GM12878 (cell line): ENCODE data around the gene SEC61A1. TPM values are rescaled to one million over a fixed set of nuclear protein-coding genes. Genes with fewer than 3 reads are reported as not detected.

Experiments
- ATAC-seq: fragments of 200-7000 bp; cut with Tn5 transposase; 3 replicates; pipeline ENCODE4 v1.9.1; 2020; ENCODE audit warnings: mild to moderate bottlenecking, moderate library complexity
- BruUV-seq: library from RNA; stranded (reverse); fragments of 400-500 nt; replicated peaks from 2 replicates; lab custom pipeline; 2021; lab: Mats Ljungman, UMichigan
- CTCF ChIA-PET: fragments of 300-600 bp; sonication (Branson Sonifier 250); formaldehyde crosslinking; extraction: SDS; loops from one replicate; lab custom pipeline; 2021; ENCODE audit warnings: inconsistent platforms; lab: Yijun Ruan, JAX
- POLR2A ChIA-PET: fragments of 350-600 bp; formaldehyde crosslinking; extraction: SDS; loops from one replicate; lab custom pipeline; 2021; ENCODE audit warnings: inconsistent platforms; lab: Charles Lee
- RAD21 ChIA-PET: fragments of 300-600 bp; sonication (Branson Sonifier 250); formaldehyde crosslinking; loops from one replicate; lab custom pipeline; 2023; ENCODE audit warnings: antibody characterized with exemption; ENCODE audit not compliant: unreplicated experiment; lab: Charles Lee
- SMC1A ChIA-PET: fragments of 300-600 bp; sonication (Branson Sonifier 250); formaldehyde crosslinking; loops from one replicate; lab custom pipeline; 2023; ENCODE audit not compliant: unreplicated experiment, uncharacterized antibody; lab: Charles Lee
- DNase-seq: peaks from one replicate; pipeline ENCODE4 v3.0.0-alpha.2; 2011; ENCODE audit warnings: low read depth, low spot score
- FAIRE-seq: peaks from 3 replicates; lab custom pipeline; 2011; peaks lifted over from hg19 to GRCh38; lab: Jason Lieb, UNC
- H2AFZ ChIP-seq: 2 replicates; pipeline ENCODE4 v1.6.0; 2011; ENCODE audit warnings: low read depth, low read length, control low read depth; ENCODE audit not compliant: control insufficient read depth
- H3K27ac ChIP-seq: 2 replicates; pipeline ENCODE4 v1.5.1; 2011; ENCODE audit warnings: control low read depth; ENCODE audit not compliant: control insufficient read depth, insufficient read depth
- H3K27me3 ChIP-seq, 2 experiments: replicated peaks in 1 of 2; 2 replicates each; pipeline versions ENCODE4 v1.6.0 to v1.6.1; 2011; ENCODE audit warnings: low read length in 1 of 2; ENCODE audit not compliant: control insufficient read depth in 2 of 2, insufficient read depth in 2 of 2
- H3K36me3 ChIP-seq, 2 experiments: 2 replicates each; pipeline ENCODE4 v1.5.1; 2011; ENCODE audit warnings: low read length in 1 of 2; ENCODE audit not compliant: control insufficient read depth in 2 of 2, insufficient read depth in 2 of 2
- H3K4me1 ChIP-seq: 2 replicates; pipeline ENCODE4 v1.6.1; 2011; ENCODE audit warnings: mild to moderate bottlenecking, low read length, moderate library complexity, mixed read lengths; ENCODE audit not compliant: control insufficient read depth, insufficient read depth
- H3K4me2 ChIP-seq: 2 replicates; pipeline ENCODE4 v1.6.0; 2011; ENCODE audit warnings: control low read depth; ENCODE audit not compliant: control insufficient read depth, insufficient read depth
- H3K4me3 ChIP-seq: fragments of 200-600 bp; sonication (generic); 2 replicates; pipeline ENCODE4 v1.5.1; 2016
- H3K79me2 ChIP-seq: 2 replicates; pipeline ENCODE4 v1.6.0; 2011; ENCODE audit warnings: low read length; ENCODE audit not compliant: control insufficient read depth, insufficient read depth
- H3K9ac ChIP-seq: 2 replicates; pipeline ENCODE4 v1.8.0; 2011; ENCODE audit warnings: low read length, control low read depth, mixed read lengths; ENCODE audit not compliant: control insufficient read depth, insufficient read depth
- H3K9me3 ChIP-seq: replicated peaks from 3 replicates; pipeline ENCODE4 v1.5.1; 2011; ENCODE audit warnings: mild to moderate bottlenecking, low read length; ENCODE audit not compliant: control insufficient read depth, insufficient read depth
- H4K20me1 ChIP-seq: 2 replicates; pipeline ENCODE4 v1.6.0; 2011; ENCODE audit not compliant: control insufficient read depth, insufficient read depth
- ATF7 ChIP-seq: fragments of 450-650 bp; IDR thresholded peaks from 2 replicates; pipeline ENCODE4 v1.6.1; 2016; ENCODE audit warnings: low read depth, mild to moderate bottlenecking
- CBFB ChIP-seq: IDR thresholded peaks from 2 replicates; pipeline ENCODE4 v1.6.1; 2016; ENCODE audit warnings: antibody characterized with exemption, low read depth
- EED ChIP-seq: sonication (generic); IDR thresholded peaks from 2 replicates; pipeline ENCODE4 v1.6.1; 2016; ENCODE audit warnings: antibody characterized with exemption, low read depth
- IKZF2 ChIP-seq, 2 experiments: fragments of 450-650 bp; IDR thresholded peaks; 2 replicates each; pipeline ENCODE4 v1.6.1; 2017; ENCODE audit warnings: mild to moderate bottlenecking in 2 of 2, moderate library complexity in 2 of 2
- POLR2A ChIP-seq: IDR thresholded peaks from 2 replicates; pipeline ENCODE4 v1.6.1; 2011; ENCODE audit warnings: low read depth, mild to moderate bottlenecking, low read length
- RB1 ChIP-seq: fragments of 450-650 bp; formaldehyde crosslinking; IDR thresholded peaks from 2 replicates; pipeline ENCODE4 v1.6.1; 2017; ENCODE audit warnings: mild to moderate bottlenecking, borderline replicate concordance
- SIX5 ChIP-seq: IDR thresholded peaks from 2 replicates; pipeline ENCODE4 v1.6.1; 2011; ENCODE audit warnings: mild to moderate bottlenecking, low read depth, low read length, moderate library complexity; ENCODE audit not compliant: severe bottlenecking
- WRNIP1 ChIP-seq: IDR thresholded peaks from 2 replicates; pipeline ENCODE4 v1.6.1; 2011; ENCODE audit warnings: low read depth, low read length, improper control_type of control experiment, borderline replicate concordance
- YY1 ChIP-seq: IDR thresholded peaks from 2 replicates; pipeline ENCODE4 v1.6.1; 2011; ENCODE audit warnings: low read depth, mild to moderate bottlenecking, low read length
- WGBS: methylation state at CpG from one replicate; pipeline ENCODE4 v1.1.6; 2016; ENCODE audit warnings: low lambda C conversion rate; ENCODE audit not compliant: insufficient replicate concordance, insufficient coverage; ENCODE audit errors: missing lambda C conversion rate; 5-methylcytosine and 5-hydroxymethylcytosine counted together
- in situ Hi-C: fragments of 300-500 bp; cut with MboI; formaldehyde crosslinking; loops from 9 replicates; pipeline ENCODE4 v1.14.3; 2018; ENCODE audit warnings: mixed read lengths
- intact Hi-C: fragments of 100-400 bp; cut with micrococcal nuclease; formaldehyde crosslinking; loops from one replicate; pipeline ENCODE4 v1.14.2; 2022; ENCODE audit not compliant: unreplicated experiment
- polyA plus RNA-seq, 11 experiments: library from polyadenylated mRNA; depleted of rRNA in 4 of 11; unstranded in 6 of 11; stranded (reverse) in 5 of 11; fragments of >200 nt; fragmentation: Nextera tagmentation in 4 of 11; fragmentation: Illumina TruSeq in 1 of 11; extraction: Ambion mirVana in 4 of 11; extraction: Trizol in 1 of 11; gene quantifications; 1 replicate in 1 of 11; 2 replicates in 10 of 11; pipeline versions ENCODE4 v1.2.1 to v1.2.3, GENCODE V29; 2011 to 2016; ENCODE audit warnings: inconsistent platforms in 2 of 11, missing spikeins in 2 of 11, low read depth in 1 of 11
- total RNA-seq, 4 experiments: library from RNA; depleted of rRNA in 3 of 4; stranded (reverse); fragments of >200 nt in 3 of 4; fragmentation: Illumina TruSeq in 1 of 4; extraction: Trizol in 1 of 4; gene quantifications; 2 replicates each; pipeline versions ENCODE4 v1.2.1 to v1.2.3, GENCODE V29; 2013 to 2021
- TF ChIP-seq, protein P1 (sequence below): IDR thresholded peaks from 2 replicates; pipeline ENCODE4 v1.6.1; 2012; ENCODE audit warnings: low read length, inconsistent platforms
- TF ChIP-seq, protein P2 (sequence below): fragments of 450-650 bp; IDR thresholded peaks from 2 replicates; pipeline ENCODE4 v1.6.1; 2016; ENCODE audit warnings: mild to moderate bottlenecking, moderate library complexity, borderline replicate concordance
- TF ChIP-seq, protein P3 (sequence below): fragments of 450-650 bp; IDR thresholded peaks from 2 replicates; pipeline ENCODE4 v1.6.1; 2017; ENCODE audit warnings: mild to moderate bottlenecking, moderate library complexity
- TF ChIP-seq, protein P4 (sequence below): IDR thresholded peaks from 2 replicates; pipeline ENCODE4 v1.6.1; 2012; ENCODE audit warnings: low read depth, low read length, improper control_type of control experiment

Gene SEC61A1
- total and polyA plus RNA-seq, 10 of the 15 experiments (the other 5 are each of a cell fraction or from before 2014, with no cell fraction given): 5.2 to 265 (median 142) TPM

DNA sequence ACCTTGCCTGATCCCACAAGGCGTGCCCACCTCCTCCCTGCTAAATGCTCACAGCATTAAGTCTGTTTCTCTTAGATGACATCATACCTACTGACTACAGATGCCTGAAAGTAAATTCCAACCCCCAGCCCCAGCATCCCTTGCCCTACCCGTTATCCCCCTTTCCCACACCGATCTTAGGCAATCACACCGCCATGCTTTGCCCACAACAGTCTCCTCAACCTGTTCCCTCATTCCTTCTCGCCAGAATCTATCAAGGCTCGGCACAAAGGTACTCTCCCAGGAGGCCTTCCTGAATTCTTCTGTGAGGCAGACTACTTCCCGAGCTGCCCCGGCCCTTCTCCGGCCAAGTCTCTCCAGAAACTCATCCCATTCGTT is 789 bp upstream of the SEC61A1 start:
- peaks cover 53% of the 10 kb centered on the region for H3K79me2 ChIP-seq
- ChIA-PET POLR2A (no interaction called here), SMC1A (interaction anchor here (1.2 kb wide), 1 partner anchor 10 kb away, joined by 3 read pairs; no protein-coding TSS in a partner anchor), RAD21 (no interaction called here), CTCF (interaction anchor here (2.0 kb wide), 1 partner anchor 25 kb away, joined by 6 read pairs; no protein-coding TSS in a partner anchor)
- BruUV-seq: no TSS peak
- WGBS: 10% methylated on average over 10 of the region's 10 CpGs
- no peak for FAIRE-seq
- intact Hi-C loops (loop anchor here (5.0 to 10.0 kb wide), 2 partner anchors 317 to 464 kb away; no protein-coding TSS in a partner anchor), in situ Hi-C loops (no loop called here)
- H3K4me1 ChIP-seq: peaks cover 15% of the 10 kb centered on the region; the same call in 1 of the 2 replicates
- peak overlapping the region; percentile 97 for H2AFZ ChIP-seq
- H3K9ac ChIP-seq: peak overlapping the region; percentile 92
- peak overlapping the region; percentile 82 for H3K4me2 ChIP-seq
- ATAC-seq: no peak
- peak overlapping the region; percentile 100 for H3K4me3 ChIP-seq
- DNase-seq: no peak
- H3K27ac ChIP-seq: peak overlapping the region; percentile 76
- peaks cover 3% of the 10 kb centered on the region; the same call in 1 of the 2 replicates for H4K20me1 ChIP-seq
- H3K9me3 ChIP-seq: no peaks in the 10 kb centered on the region
- no peaks in the 10 kb centered on the region for H3K27me3 ChIP-seq
- H3K36me3 ChIP-seq: peaks cover 0 to 20% of the 10 kb centered on the region in 2 experiments; a peak in 2 of 4 replicates
- TF ChIP-seq, protein P1, sequence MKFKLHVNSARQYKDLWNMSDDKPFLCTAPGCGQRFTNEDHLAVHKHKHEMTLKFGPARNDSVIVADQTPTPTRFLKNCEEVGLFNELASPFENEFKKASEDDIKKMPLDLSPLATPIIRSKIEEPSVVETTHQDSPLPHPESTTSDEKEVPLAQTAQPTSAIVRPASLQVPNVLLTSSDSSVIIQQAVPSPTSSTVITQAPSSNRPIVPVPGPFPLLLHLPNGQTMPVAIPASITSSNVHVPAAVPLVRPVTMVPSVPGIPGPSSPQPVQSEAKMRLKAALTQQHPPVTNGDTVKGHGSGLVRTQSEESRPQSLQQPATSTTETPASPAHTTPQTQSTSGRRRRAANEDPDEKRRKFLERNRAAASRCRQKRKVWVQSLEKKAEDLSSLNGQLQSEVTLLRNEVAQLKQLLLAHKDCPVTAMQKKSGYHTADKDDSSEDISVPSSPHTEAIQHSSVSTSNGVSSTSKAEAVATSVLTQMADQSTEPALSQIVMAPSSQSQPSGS: no peak
- TF ChIP-seq WRNIP1 (peak; percentile 12; the same call in 1 of the 2 replicates), YY1 (0 out of 2 replicates have a peak, but pooled peaks have one; percentile 10), RB1 (no peak), EED (no peak; the same call in 1 of the 2 replicates), CBFB (no peak), ATF7 (peak; percentile 68), SIX5 (no peak), IKZF2 (IDR thresholded peaks at IDR 0.05) (0 out of 4 replicates have a peak, but pooled peaks of 1 of the 2 experiments have one; percentile 25), POLR2A (no peak)
- TF ChIP-seq, protein P2, sequence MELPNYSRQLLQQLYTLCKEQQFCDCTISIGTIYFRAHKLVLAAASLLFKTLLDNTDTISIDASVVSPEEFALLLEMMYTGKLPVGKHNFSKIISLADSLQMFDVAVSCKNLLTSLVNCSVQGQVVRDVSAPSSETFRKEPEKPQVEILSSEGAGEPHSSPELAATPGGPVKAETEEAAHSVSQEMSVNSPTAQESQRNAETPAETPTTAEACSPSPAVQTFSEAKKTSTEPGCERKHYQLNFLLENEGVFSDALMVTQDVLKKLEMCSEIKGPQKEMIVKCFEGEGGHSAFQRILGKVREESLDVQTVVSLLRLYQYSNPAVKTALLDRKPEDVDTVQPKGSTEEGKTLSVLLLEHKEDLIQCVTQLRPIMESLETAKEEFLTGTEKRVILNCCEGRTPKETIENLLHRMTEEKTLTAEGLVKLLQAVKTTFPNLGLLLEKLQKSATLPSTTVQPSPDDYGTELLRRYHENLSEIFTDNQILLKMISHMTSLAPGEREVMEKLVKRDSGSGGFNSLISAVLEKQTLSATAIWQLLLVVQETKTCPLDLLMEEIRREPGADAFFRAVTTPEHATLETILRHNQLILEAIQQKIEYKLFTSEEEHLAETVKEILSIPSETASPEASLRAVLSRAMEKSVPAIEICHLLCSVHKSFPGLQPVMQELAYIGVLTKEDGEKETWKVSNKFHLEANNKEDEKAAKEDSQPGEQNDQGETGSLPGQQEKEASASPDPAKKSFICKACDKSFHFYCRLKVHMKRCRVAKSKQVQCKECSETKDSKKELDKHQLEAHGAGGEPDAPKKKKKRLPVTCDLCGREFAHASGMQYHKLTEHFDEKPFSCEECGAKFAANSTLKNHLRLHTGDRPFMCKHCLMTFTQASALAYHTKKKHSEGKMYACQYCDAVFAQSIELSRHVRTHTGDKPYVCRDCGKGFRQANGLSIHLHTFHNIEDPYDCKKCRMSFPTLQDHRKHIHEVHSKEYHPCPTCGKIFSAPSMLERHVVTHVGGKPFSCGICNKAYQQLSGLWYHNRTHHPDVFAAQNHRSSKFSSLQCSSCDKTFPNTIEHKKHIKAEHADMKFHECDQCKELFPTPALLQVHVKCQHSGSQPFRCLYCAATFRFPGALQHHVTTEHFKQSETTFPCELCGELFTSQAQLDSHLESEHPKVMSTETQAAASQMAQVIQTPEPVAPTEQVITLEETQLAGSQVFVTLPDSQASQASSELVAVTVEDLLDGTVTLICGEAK: peak; percentile 45; the same call in 1 of the 2 replicates
- TF ChIP-seq, protein P3, sequence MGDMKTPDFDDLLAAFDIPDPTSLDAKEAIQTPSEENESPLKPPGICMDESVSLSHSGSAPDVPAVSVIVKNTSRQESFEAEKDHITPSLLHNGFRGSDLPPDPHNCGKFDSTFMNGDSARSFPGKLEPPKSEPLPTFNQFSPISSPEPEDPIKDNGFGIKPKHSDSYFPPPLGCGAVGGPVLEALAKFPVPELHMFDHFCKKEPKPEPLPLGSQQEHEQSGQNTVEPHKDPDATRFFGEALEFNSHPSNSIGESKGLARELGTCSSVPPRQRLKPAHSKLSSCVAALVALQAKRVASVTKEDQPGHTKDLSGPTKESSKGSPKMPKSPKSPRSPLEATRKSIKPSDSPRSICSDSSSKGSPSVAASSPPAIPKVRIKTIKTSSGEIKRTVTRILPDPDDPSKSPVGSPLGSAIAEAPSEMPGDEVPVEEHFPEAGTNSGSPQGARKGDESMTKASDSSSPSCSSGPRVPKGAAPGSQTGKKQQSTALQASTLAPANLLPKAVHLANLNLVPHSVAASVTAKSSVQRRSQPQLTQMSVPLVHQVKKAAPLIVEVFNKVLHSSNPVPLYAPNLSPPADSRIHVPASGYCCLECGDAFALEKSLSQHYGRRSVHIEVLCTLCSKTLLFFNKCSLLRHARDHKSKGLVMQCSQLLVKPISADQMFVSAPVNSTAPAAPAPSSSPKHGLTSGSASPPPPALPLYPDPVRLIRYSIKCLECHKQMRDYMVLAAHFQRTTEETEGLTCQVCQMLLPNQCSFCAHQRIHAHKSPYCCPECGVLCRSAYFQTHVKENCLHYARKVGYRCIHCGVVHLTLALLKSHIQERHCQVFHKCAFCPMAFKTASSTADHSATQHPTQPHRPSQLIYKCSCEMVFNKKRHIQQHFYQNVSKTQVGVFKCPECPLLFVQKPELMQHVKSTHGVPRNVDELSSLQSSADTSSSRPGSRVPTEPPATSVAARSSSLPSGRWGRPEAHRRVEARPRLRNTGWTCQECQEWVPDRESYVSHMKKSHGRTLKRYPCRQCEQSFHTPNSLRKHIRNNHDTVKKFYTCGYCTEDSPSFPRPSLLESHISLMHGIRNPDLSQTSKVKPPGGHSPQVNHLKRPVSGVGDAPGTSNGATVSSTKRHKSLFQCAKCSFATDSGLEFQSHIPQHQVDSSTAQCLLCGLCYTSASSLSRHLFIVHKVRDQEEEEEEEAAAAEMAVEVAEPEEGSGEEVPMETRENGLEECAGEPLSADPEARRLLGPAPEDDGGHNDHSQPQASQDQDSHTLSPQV: no peak
- TF ChIP-seq, protein P4, sequence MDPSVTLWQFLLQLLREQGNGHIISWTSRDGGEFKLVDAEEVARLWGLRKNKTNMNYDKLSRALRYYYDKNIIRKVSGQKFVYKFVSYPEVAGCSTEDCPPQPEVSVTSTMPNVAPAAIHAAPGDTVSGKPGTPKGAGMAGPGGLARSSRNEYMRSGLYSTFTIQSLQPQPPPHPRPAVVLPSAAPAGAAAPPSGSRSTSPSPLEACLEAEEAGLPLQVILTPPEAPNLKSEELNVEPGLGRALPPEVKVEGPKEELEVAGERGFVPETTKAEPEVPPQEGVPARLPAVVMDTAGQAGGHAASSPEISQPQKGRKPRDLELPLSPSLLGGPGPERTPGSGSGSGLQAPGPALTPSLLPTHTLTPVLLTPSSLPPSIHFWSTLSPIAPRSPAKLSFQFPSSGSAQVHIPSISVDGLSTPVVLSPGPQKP: 0 out of 2 replicates have a peak, but pooled peaks have one; percentile 4
